MCF 10A (cell line): ENCODE data around the gene EYA3. TPM values are rescaled to one million over a fixed set of nuclear protein-coding genes. Genes with fewer than 3 reads are reported as not detected.

Experiments used
- BruUV-seq: library from RNA; stranded (reverse); fragments of 400-500 nt; replicated peaks from 2 replicates; lab custom pipeline; 2021; lab: Mats Ljungman, UMichigan
- CTCF ChIA-PET: fragments of 300-600 bp; sonication (Branson Sonifier 250); formaldehyde crosslinking; extraction: SDS; loops from one replicate; lab custom pipeline; 2021; ENCODE audit warnings: antibody characterized with exemption, inconsistent platforms; lab: Yijun Ruan, JAX
- POLR2A ChIA-PET: fragments of 300-600, 350-650 bp; sonication (Branson Sonifier 250); formaldehyde crosslinking; extraction: SDS; loops from one replicate; lab custom pipeline; 2020; ENCODE audit warnings: antibody characterized with exemption, inconsistent platforms; lab: Yijun Ruan, JAX
- DNase-seq: peaks from one replicate; pipeline ENCODE4 v3.0.0-alpha.2; 2018; ENCODE audit not compliant: unreplicated experiment
- H3K27ac Mint-ChIP-seq: one replicate; pipeline ENCODE4 v1.8.0; 2022; ENCODE audit warnings: mild to moderate bottlenecking, low read depth, mixed read lengths; ENCODE audit not compliant: unreplicated experiment
- H3K27me3 Mint-ChIP-seq: one replicate; pipeline ENCODE4 v1.8.0; 2022; ENCODE audit warnings: mixed read lengths; ENCODE audit not compliant: insufficient read depth, unreplicated experiment
- H3K36me3 Mint-ChIP-seq: one replicate; pipeline ENCODE4 v1.8.0; 2022; ENCODE audit warnings: mild to moderate bottlenecking, moderate library complexity, mixed read lengths; ENCODE audit not compliant: insufficient read depth, unreplicated experiment
- H3K4me1 Mint-ChIP-seq: one replicate; pipeline ENCODE4 v1.8.0; 2022; ENCODE audit warnings: mixed read lengths; ENCODE audit not compliant: insufficient read depth, unreplicated experiment
- H3K4me3 Mint-ChIP-seq: one replicate; pipeline ENCODE4 v1.8.0; 2022; ENCODE audit warnings: mild to moderate bottlenecking, moderate library complexity, mixed read lengths; ENCODE audit not compliant: unreplicated experiment
- H3K9me3 Mint-ChIP-seq: one replicate; pipeline ENCODE4 v1.8.0; 2022; ENCODE audit warnings: mixed read lengths; ENCODE audit not compliant: unreplicated experiment
- CTCF ChIP-seq: fragments of 200-600 bp; IDR thresholded peaks from one replicate; pipeline ENCODE4 v1.8.0; 2022; ENCODE audit warnings: antibody characterized with exemption, mild to moderate bottlenecking; ENCODE audit not compliant: unreplicated experiment
- intact Hi-C: fragments of 100-400 bp; cut with micrococcal nuclease; formaldehyde crosslinking; loops from 2 replicates; pipeline ENCODE4 v1.14.1; 2022
- total RNA-seq: library from RNA; stranded (reverse); gene quantifications from 2 replicates; pipeline ENCODE4 v1.2.3, GENCODE V29; 2022

EYA3 gene
- total RNA-seq, 1 experiment from 2014 or later, result 14.4 TPM

GRCh38 chr1:27938488-27938887, 149.9 kb downstream of the EYA3 start:
- no peak for DNase-seq
- ChIA-PET POLR2A (no interaction called here), CTCF (no interaction called here)
- intact Hi-C loops, result no loop called here
- TF ChIP-seq CTCF, result no peak
- Mint-ChIP-seq H3K4me1 (peaks cover 11% of the 10 kb centered on the region), H3K9me3 (no peaks in the 10 kb centered on the region), H3K4me3 (no peak overlapping the region), H3K27me3 (no peaks in the 10 kb centered on the region), H3K27ac (no peak overlapping the region), H3K36me3 (no peaks in the 10 kb centered on the region)
- BruUV-seq, result no TSS peak

GRCh38 chr1:27937524-27937836, 150.9 kb downstream of the EYA3 start:
- no peak for TF ChIP-seq CTCF
- no TSS peak for BruUV-seq
- DNase-seq, result no peak
- Mint-ChIP-seq H3K27ac (no peak overlapping the region), H3K27me3 (no peaks in the 10 kb centered on the region), H3K4me1 (peaks cover 11% of the 10 kb centered on the region), H3K36me3 (no peaks in the 10 kb centered on the region), H3K4me3 (no peak overlapping the region), H3K9me3 (no peaks in the 10 kb centered on the region)
- ChIA-PET POLR2A (no interaction called here), CTCF (no interaction called here)
- intact Hi-C loops, result no loop called here

- ChIA-PET POLR2A (no interaction called here), CTCF (no interaction called here)
- H3K9me3 Mint-ChIP-seq, result no peaks in the 10 kb centered on the region
- H3K4me1 Mint-ChIP-seq, result peaks cover 11% of the 10 kb centered on the region
- H3K27me3 Mint-ChIP-seq, result no peaks in the 10 kb centered on the region
- H3K27ac Mint-ChIP-seq, result no peak overlapping the region
- H3K4me3 Mint-ChIP-seq, result no peak overlapping the region
- intact Hi-C loops, result no loop called here
- TF ChIP-seq CTCF, result no peak
- no TSS peak for BruUV-seq
- DNase-seq, result no peak
- H3K36me3 Mint-ChIP-seq, result no peaks in the 10 kb centered on the region
Measured at GRCh38 chr1:27936370-27936769, 152.0 kb downstream of the EYA3 start.

GRCh38 chr1:27935721-27936120, 152.7 kb downstream of the EYA3 start:
- DNase-seq, result no peak
- ChIA-PET CTCF (no interaction called here), POLR2A (no interaction called here)
- Mint-ChIP-seq H3K9me3 (no peaks in the 10 kb centered on the region), H3K36me3 (no peaks in the 10 kb centered on the region), H3K4me3 (peak overlapping the region; percentile 65), H3K27me3 (no peaks in the 10 kb centered on the region), H3K27ac (peak overlapping the region; percentile 55), H3K4me1 (peaks cover 11% of the 10 kb centered on the region)
- intact Hi-C loops, result no loop called here
- no TSS peak for BruUV-seq
- TF ChIP-seq CTCF, result no peak
